Ishikawa (cell line): ENCODE measurements around the gene ADAMTS4.

ENCODE experiments used
- CEBPB ChIP-seq: IDR thresholded peaks from 2 replicates; pipeline ENCODE4 v1.6.1; 2012
- CREB1 ChIP-seq: IDR thresholded peaks from 2 replicates; pipeline ENCODE4 v1.6.1; 2012; ENCODE audit warnings: low read depth
- EGR1 ChIP-seq: IDR thresholded peaks from 2 replicates; pipeline ENCODE4 v1.6.1; 2012
- EP300 ChIP-seq: IDR thresholded peaks from 2 replicates; pipeline ENCODE4 v1.6.1; 2012; ENCODE audit warnings: borderline replicate concordance
- FOXM1 ChIP-seq: IDR thresholded peaks from 2 replicates; pipeline ENCODE4 v1.6.1; 2012; ENCODE audit warnings: low read depth, borderline replicate concordance
- NFIC ChIP-seq: IDR thresholded peaks from 2 replicates; pipeline ENCODE4 v1.6.1; 2012
- RAD21 ChIP-seq: IDR thresholded peaks from 2 replicates; pipeline ENCODE4 v1.6.1; 2012; ENCODE audit warnings: low read depth
- TAF1 ChIP-seq: IDR thresholded peaks from 2 replicates; pipeline ENCODE4 v1.6.1; 2012; ENCODE audit warnings: low read depth, mild to moderate bottlenecking
- TCF12 ChIP-seq: IDR thresholded peaks from 2 replicates; pipeline ENCODE4 v1.6.1; 2012; ENCODE audit warnings: low read depth
- TEAD4 ChIP-seq: IDR thresholded peaks from 2 replicates; pipeline ENCODE4 v1.6.1; 2012
- USF1 ChIP-seq: IDR thresholded peaks from 2 replicates; pipeline ENCODE4 v1.6.1; 2012
- YY1 ChIP-seq: IDR thresholded peaks from 2 replicates; pipeline ENCODE4 v1.6.1; 2012; ENCODE audit warnings: low read depth
- ZBTB7A ChIP-seq: IDR thresholded peaks from 2 replicates; pipeline ENCODE4 v1.6.1; 2012; ENCODE audit warnings: low read depth
- TF ChIP-seq, protein P1 (sequence below): IDR thresholded peaks from 2 replicates; pipeline ENCODE4 v1.6.1; 2012
- TF ChIP-seq, protein P2 (sequence below): IDR thresholded peaks from 2 replicates; pipeline ENCODE4 v1.6.1; 2012; ENCODE audit warnings: low read depth, mild to moderate bottlenecking

Gene ADAMTS4

DNA sequence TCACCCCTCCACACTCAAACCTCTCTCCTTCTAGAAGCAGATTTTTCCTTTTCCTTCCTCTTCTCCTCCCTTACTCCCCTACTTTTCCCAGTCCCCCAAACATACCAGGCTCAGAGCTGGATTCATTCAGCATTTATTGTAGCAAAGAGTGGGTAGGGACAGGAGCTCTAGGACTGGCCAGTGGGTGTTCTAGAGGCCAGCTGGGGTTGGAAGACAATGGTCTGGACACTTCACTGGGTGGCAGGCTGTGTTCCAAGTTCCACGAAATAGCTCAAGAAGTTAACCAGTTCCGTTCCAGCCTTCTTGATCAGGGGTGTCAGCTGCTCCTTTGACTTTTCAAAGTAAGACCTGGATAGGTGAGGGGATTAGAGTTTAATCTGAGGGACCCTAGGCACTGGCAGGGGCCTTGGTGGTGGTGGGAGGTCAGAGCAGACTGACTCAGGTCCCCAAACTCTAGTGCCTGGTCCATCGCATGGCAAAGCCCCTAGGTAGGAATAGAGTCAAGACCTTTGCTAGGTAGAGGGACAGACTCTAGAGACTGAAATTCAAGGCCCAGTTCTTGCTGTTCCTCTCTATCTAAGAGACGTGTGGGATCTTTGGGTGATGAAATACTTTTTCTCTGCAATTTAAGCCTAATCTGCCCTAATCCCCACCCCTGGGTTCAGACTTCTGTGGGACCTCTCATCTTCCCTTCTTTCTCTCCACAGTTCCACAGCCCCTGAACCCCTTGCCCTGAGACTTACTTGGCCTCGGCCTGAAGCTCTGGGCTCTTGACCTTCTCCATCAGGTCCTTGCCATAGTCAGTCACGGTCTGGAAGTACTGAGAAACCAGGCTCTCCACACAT lies 23.5 kb upstream of the ADAMTS4 start:
- TF ChIP-seq CREB1 = no peak
- TF ChIP-seq, protein P1, sequence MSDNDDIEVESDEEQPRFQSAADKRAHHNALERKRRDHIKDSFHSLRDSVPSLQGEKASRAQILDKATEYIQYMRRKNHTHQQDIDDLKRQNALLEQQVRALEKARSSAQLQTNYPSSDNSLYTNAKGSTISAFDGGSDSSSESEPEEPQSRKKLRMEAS = no peak
- no peak for TF ChIP-seq EGR1
- no peak for TF ChIP-seq CEBPB
- TF ChIP-seq, protein P2, sequence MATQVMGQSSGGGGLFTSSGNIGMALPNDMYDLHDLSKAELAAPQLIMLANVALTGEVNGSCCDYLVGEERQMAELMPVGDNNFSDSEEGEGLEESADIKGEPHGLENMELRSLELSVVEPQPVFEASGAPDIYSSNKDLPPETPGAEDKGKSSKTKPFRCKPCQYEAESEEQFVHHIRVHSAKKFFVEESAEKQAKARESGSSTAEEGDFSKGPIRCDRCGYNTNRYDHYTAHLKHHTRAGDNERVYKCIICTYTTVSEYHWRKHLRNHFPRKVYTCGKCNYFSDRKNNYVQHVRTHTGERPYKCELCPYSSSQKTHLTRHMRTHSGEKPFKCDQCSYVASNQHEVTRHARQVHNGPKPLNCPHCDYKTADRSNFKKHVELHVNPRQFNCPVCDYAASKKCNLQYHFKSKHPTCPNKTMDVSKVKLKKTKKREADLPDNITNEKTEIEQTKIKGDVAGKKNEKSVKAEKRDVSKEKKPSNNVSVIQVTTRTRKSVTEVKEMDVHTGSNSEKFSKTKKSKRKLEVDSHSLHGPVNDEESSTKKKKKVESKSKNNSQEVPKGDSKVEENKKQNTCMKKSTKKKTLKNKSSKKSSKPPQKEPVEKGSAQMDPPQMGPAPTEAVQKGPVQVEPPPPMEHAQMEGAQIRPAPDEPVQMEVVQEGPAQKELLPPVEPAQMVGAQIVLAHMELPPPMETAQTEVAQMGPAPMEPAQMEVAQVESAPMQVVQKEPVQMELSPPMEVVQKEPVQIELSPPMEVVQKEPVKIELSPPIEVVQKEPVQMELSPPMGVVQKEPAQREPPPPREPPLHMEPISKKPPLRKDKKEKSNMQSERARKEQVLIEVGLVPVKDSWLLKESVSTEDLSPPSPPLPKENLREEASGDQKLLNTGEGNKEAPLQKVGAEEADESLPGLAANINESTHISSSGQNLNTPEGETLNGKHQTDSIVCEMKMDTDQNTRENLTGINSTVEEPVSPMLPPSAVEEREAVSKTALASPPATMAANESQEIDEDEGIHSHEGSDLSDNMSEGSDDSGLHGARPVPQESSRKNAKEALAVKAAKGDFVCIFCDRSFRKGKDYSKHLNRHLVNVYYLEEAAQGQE = no peak
- no peak for TF ChIP-seq NFIC
- TF ChIP-seq TCF12 = no peak
- no peak for TF ChIP-seq FOXM1
- TF ChIP-seq USF1 = no peak
- no peak for TF ChIP-seq YY1
- TF ChIP-seq RAD21 = no peak
- TF ChIP-seq EP300 = no peak
- TF ChIP-seq TAF1 = no peak
- TF ChIP-seq TEAD4 = no peak
- TF ChIP-seq ZBTB7A = no peak

DNA sequence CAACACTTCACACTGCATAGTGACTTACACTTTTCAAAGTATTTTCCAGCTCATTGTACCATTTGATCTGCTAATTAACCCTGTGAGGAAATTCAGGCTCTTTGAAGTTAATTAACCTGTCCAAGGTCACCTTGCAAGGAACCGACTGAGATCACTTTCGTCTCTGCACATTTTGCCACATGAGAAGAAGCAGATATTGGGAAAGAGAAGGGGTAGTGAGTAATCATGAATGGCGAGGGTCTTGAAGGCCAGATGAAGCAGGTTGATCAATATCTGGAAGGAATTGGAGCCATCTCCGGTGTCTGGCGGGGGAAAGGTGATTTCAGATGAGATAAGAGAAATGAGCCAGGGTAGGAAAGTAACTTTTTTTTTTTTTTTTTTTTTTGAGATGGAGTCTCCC lies 21.1 kb upstream of the ADAMTS4 start:
- TF ChIP-seq CREB1 = no peak
- TF ChIP-seq, protein P2 = no peak
- no peak for TF ChIP-seq YY1
- no peak for TF ChIP-seq RAD21
- no peak for TF ChIP-seq TAF1
- no peak for TF ChIP-seq USF1
- no peak for TF ChIP-seq TCF12
- TF ChIP-seq NFIC = no peak
- TF ChIP-seq, protein P1 = no peak
- TF ChIP-seq CEBPB = no peak
- no peak for TF ChIP-seq EGR1
- no peak for TF ChIP-seq ZBTB7A
- no peak for TF ChIP-seq FOXM1
- no peak for TF ChIP-seq EP300
- TF ChIP-seq TEAD4 = no peak

DNA sequence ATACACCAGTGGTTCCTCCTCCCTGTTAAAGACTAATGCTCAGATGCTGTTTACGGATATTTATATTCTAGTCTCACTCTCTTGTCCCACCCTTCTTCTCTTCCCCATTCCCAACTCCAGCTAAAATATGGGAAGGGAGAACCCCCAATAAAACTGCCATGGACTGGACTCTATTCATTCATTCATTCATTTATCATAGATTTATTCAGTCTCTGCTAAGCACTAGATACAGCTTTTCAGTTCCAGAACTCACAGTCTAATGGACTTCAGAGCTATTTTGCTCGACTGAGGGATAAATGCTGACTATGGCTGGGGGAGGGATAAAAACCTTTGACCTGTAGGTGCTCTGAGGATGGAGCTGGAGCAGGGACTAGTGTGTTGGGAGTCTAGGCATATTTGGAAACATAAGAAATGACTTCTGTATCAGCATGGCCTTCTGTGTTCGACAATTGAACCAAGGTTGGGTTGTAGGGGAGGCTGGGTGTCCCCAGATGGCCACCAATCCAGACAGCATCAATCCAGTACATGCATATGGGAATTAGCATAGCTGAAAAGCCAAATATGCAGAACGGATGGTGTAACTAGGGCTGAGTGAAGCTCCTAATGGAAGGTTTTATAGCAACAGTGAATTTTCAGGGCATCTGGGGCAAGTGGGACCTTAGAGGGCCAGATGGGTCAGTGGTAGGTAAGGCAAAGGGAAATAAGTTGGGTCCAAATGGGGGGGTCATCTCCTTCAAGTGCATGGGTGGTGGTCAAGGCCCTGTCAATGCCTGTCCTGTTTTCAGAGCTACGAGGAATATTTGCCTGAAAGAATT lies 20.4 kb upstream of the ADAMTS4 start:
- TF ChIP-seq RAD21 = no peak
- TF ChIP-seq CEBPB = no peak
- TF ChIP-seq, protein P2 = no peak
- no peak for TF ChIP-seq YY1
